Skeletal muscle satellite cell (primary cell): Measurements from ENCODE around the gene FBLN1.

Experiments
- H3K27me3 ChIP-seq: 2 replicates; pipeline ENCODE4 v1.7.0; 2013; ENCODE audit warnings: low read length; ENCODE audit not compliant: control insufficient read depth, insufficient read depth
- H3K36me3 ChIP-seq: 2 replicates; pipeline ENCODE4 v1.7.0; 2013; ENCODE audit warnings: mild to moderate bottlenecking, control low read depth, low read length; ENCODE audit not compliant: insufficient read depth
- H3K4me1 ChIP-seq: 2 replicates; pipeline ENCODE4 v1.7.0; 2013; ENCODE audit warnings: low read length; ENCODE audit not compliant: control insufficient read depth, insufficient read depth
- H3K4me2 ChIP-seq: 2 replicates; pipeline ENCODE4 v1.7.0; 2013; ENCODE audit warnings: mild to moderate bottlenecking, low read length
- H3K4me3 ChIP-seq: 2 replicates; pipeline ENCODE4 v1.7.0; 2013; ENCODE audit warnings: low read length
- H3K9ac ChIP-seq: 2 replicates; pipeline ENCODE4 v1.7.0; 2013; ENCODE audit warnings: mild to moderate bottlenecking, low read depth, low read length, moderate library complexity
- H3K9me3 ChIP-seq: replicated peaks from 2 replicates; pipeline ENCODE4 v1.7.0; 2013; ENCODE audit warnings: mild to moderate bottlenecking, control low read depth, low read length

The FBLN1 gene

GRCh38 chr22:45478108-45478771 is 24.4 kb upstream of the FBLN1 start:
- H3K27me3 ChIP-seq: no peaks in the 10 kb centered on the region
- H3K36me3 ChIP-seq: no peaks in the 10 kb centered on the region
- no peaks in the 10 kb centered on the region for H3K9me3 ChIP-seq
- H3K9ac ChIP-seq: no peak overlapping the region
- no peak overlapping the region for H3K4me2 ChIP-seq
- H3K4me1 ChIP-seq: peaks cover 18% of the 10 kb centered on the region
- no peak overlapping the region for H3K4me3 ChIP-seq

GRCh38 chr22:45480717-45481116 is 22.0 kb upstream of the FBLN1 start:
- no peaks in the 10 kb centered on the region for H3K9me3 ChIP-seq
- H3K36me3 ChIP-seq: no peaks in the 10 kb centered on the region
- no peak overlapping the region for H3K9ac ChIP-seq
- H3K4me2 ChIP-seq: no peak overlapping the region
- H3K27me3 ChIP-seq: peaks cover 3% of the 10 kb centered on the region
- H3K4me3 ChIP-seq: no peak overlapping the region
- peaks cover 18% of the 10 kb centered on the region for H3K4me1 ChIP-seq

- Histone ChIP-seq H3K4me2 (no peak overlapping the region), H3K4me3 (no peak overlapping the region), H3K9me3 (no peaks in the 10 kb centered on the region), H3K27me3 (peaks cover 3% of the 10 kb centered on the region), H3K36me3 (no peaks in the 10 kb centered on the region), H3K9ac (no peak overlapping the region), H3K4me1 (peaks cover 11% of the 10 kb centered on the region)
Observed at GRCh38 chr22:45481661-45482060, 21.0 kb upstream of the FBLN1 start.

GRCh38 chr22:45482169-45482568 is 20.5 kb upstream of the FBLN1 start:
- Histone ChIP-seq H3K4me2 (no peak overlapping the region), H3K9ac (no peak overlapping the region), H3K9me3 (no peaks in the 10 kb centered on the region), H3K36me3 (no peaks in the 10 kb centered on the region), H3K27me3 (peaks cover 3% of the 10 kb centered on the region), H3K4me1 (peaks cover 7% of the 10 kb centered on the region), H3K4me3 (no peak overlapping the region)

GRCh38 chr22:45483319-45483718 is 19.4 kb upstream of the FBLN1 start:
- H3K4me3 ChIP-seq: no peak overlapping the region
- no peak overlapping the region for H3K4me2 ChIP-seq
- H3K4me1 ChIP-seq: peaks cover 2% of the 10 kb centered on the region
- H3K27me3 ChIP-seq: peaks cover 3% of the 10 kb centered on the region
- no peaks in the 10 kb centered on the region for H3K9me3 ChIP-seq
- no peak overlapping the region for H3K9ac ChIP-seq
- no peaks in the 10 kb centered on the region for H3K36me3 ChIP-seq

- no peak overlapping the region for H3K4me3 ChIP-seq
- no peak overlapping the region for H3K9ac ChIP-seq
- no peak overlapping the region for H3K4me2 ChIP-seq
- H3K27me3 ChIP-seq: peaks cover 3% of the 10 kb centered on the region
- no peaks in the 10 kb centered on the region for H3K4me1 ChIP-seq
- no peaks in the 10 kb centered on the region for H3K36me3 ChIP-seq
- H3K9me3 ChIP-seq: no peaks in the 10 kb centered on the region
Observed at GRCh38 chr22:45483918-45484499, 18.7 kb upstream of the FBLN1 start.

- Histone ChIP-seq H3K4me1 (no peaks in the 10 kb centered on the region), H3K4me2 (no peak overlapping the region), H3K4me3 (no peak overlapping the region), H3K9me3 (no peaks in the 10 kb centered on the region), H3K9ac (no peak overlapping the region), H3K36me3 (no peaks in the 10 kb centered on the region), H3K27me3 (peaks cover 3% of the 10 kb centered on the region)
Observed at GRCh38 chr22:45484742-45485141, 17.9 kb upstream of the FBLN1 start.

- H3K27me3 ChIP-seq: peaks cover 3% of the 10 kb centered on the region
- H3K36me3 ChIP-seq: no peaks in the 10 kb centered on the region
- H3K4me3 ChIP-seq: no peak overlapping the region
- H3K9ac ChIP-seq: no peak overlapping the region
- H3K4me1 ChIP-seq: no peaks in the 10 kb centered on the region
- H3K4me2 ChIP-seq: no peak overlapping the region
- no peaks in the 10 kb centered on the region for H3K9me3 ChIP-seq
Observed at GRCh38 chr22:45485261-45485660, 17.4 kb upstream of the FBLN1 start.

GRCh38 chr22:45488764-45489370 is 13.8 kb upstream of the FBLN1 start:
- H3K36me3 ChIP-seq: no peaks in the 10 kb centered on the region
- H3K27me3 ChIP-seq: peaks cover 3% of the 10 kb centered on the region
- no peak overlapping the region for H3K9ac ChIP-seq
- no peak overlapping the region for H3K4me2 ChIP-seq
- peaks cover 5% of the 10 kb centered on the region for H3K4me1 ChIP-seq
- no peaks in the 10 kb centered on the region for H3K9me3 ChIP-seq
- H3K4me3 ChIP-seq: no peak overlapping the region

- Histone ChIP-seq H3K4me1 (peaks cover 5% of the 10 kb centered on the region), H3K9ac (no peak overlapping the region), H3K4me2 (no peak overlapping the region), H3K36me3 (no peaks in the 10 kb centered on the region), H3K4me3 (no peak overlapping the region), H3K27me3 (no peaks in the 10 kb centered on the region), H3K9me3 (no peaks in the 10 kb centered on the region)
Observed at GRCh38 chr22:45490836-45491235, 11.8 kb upstream of the FBLN1 start.

- no peaks in the 10 kb centered on the region for H3K27me3 ChIP-seq
- no peak overlapping the region for H3K9ac ChIP-seq
- H3K4me3 ChIP-seq: no peak overlapping the region
- H3K9me3 ChIP-seq: no peaks in the 10 kb centered on the region
- peaks cover 5% of the 10 kb centered on the region for H3K4me1 ChIP-seq
- H3K36me3 ChIP-seq: no peaks in the 10 kb centered on the region
- H3K4me2 ChIP-seq: no peak overlapping the region
Observed at GRCh38 chr22:45491841-45492240, 10.8 kb upstream of the FBLN1 start.

GRCh38 chr22:45493286-45493771 is 9.4 kb upstream of the FBLN1 start:
- no peaks in the 10 kb centered on the region for H3K27me3 ChIP-seq
- no peaks in the 10 kb centered on the region for H3K9me3 ChIP-seq
- H3K4me3 ChIP-seq: no peak overlapping the region

More at GRCh38 chr22:45493286-45493771, 9.4 kb upstream of the FBLN1 start:
- H3K4me1 ChIP-seq: peaks cover 5% of the 10 kb centered on the region
- no peak overlapping the region for H3K9ac ChIP-seq
- H3K4me2 ChIP-seq: no peak overlapping the region
- H3K36me3 ChIP-seq: no peaks in the 10 kb centered on the region
